ENCODE data around the gene OGN. TPM values are rescaled to one million over a fixed set of nuclear protein-coding genes. Genes with fewer than 3 reads are reported as not detected.

The OGN gene
- 0.33 and 0.37 TPM in 2 replicates for total RNA-seq

DNA sequence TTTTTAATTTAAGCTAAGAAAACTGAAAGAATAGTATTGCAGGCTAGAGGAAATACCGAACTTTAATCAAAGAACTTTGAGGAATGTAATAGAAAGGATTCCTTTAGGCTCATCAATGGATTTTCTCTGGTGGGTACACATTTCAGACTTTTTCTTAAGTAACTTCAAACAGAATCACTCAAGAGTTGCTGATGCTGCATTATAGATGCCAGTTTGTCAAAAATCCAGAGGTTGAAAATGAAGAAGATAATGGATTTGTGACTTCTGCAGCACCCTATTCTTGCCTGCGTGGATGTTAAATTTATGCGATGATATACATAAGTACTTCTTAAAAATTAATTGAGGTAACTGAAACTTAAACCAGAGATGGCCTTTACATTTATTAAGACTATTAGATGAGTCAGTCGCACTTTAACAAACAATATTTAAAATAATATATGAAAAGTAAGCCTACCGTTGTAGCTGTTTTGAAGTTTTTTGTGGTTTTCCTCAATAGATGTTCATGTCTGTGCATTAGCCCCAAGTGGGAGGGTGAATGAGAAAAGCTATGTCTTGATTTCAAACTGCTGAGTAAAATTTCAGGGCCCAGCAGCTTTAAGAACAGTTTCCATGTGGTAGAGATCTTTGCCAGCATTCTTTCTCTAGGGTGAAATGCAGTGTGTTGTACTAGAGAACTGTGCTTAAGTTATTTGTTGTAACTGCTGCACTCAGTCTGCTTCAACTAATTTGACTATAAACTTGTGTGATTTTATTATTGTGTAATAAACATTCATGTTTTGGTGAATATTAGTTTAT, at the start of gene OGN:
Gene OGN, minus strand, starts transcription at position 537 of the 795 bp plus-strand sequence. CDS start 1,171 bp downstream, outside the sequence.

GRCh38 chr9:92424340-92424739, 20.0 kb upstream of the OGN start, which contains the start of gene OMD:
TSS of gene OMD (minus strand) at chr9:92424471. CDS start at chr9:92417558, 6,913 bp downstream.

Other genes starting within 250 kb of the OGN start
- gene IARS1, start 110.9 kb downstream of the OGN start, total RNA-seq = 469 and 677 TPM in 2 replicates
- gene NOL8, start 79.2 kb downstream of the OGN start, total RNA-seq = 30.8 and 39.7 TPM in 2 replicates
- 2.4 and 7.2 TPM in 2 replicates for gene CENPP, start 78.6 kb downstream of the OGN start, total RNA-seq
- not detected in 2 replicates for gene OMD, start 19.9 kb upstream of the OGN start, total RNA-seq
- 1.00 and 2.9 TPM in 2 replicates for gene ASPN, start 77.9 kb upstream of the OGN start, total RNA-seq
- gene ECM2, start 131.4 kb upstream of the OGN start, total RNA-seq = 1.00 and 2.4 TPM in 2 replicates